GM12878 (cell line): Measurements from ENCODE around the gene BRSK2. TPM values are rescaled to one million over a fixed set of nuclear protein-coding genes. Genes with fewer than 3 reads are reported as not detected.

Experiments
- ATAC-seq: fragments of 200-7000 bp; cut with Tn5 transposase; 3 replicates; pipeline ENCODE4 v1.9.1; 2020; ENCODE audit warnings: mild to moderate bottlenecking, moderate library complexity
- BruUV-seq: library from RNA; stranded (reverse); fragments of 400-500 nt; replicated peaks from 2 replicates; lab custom pipeline; 2021; lab: Mats Ljungman, UMichigan
- CTCF ChIA-PET: fragments of 300-600 bp; sonication (Branson Sonifier 250); formaldehyde crosslinking; extraction: SDS; loops from one replicate; lab custom pipeline; 2021; ENCODE audit warnings: inconsistent platforms; lab: Yijun Ruan, JAX
- POLR2A ChIA-PET: fragments of 350-600 bp; formaldehyde crosslinking; extraction: SDS; loops from one replicate; lab custom pipeline; 2021; ENCODE audit warnings: inconsistent platforms; lab: Charles Lee
- RAD21 ChIA-PET: fragments of 300-600 bp; sonication (Branson Sonifier 250); formaldehyde crosslinking; loops from one replicate; lab custom pipeline; 2023; ENCODE audit warnings: antibody characterized with exemption; ENCODE audit not compliant: unreplicated experiment; lab: Charles Lee
- SMC1A ChIA-PET: fragments of 300-600 bp; sonication (Branson Sonifier 250); formaldehyde crosslinking; loops from one replicate; lab custom pipeline; 2023; ENCODE audit not compliant: unreplicated experiment, uncharacterized antibody; lab: Charles Lee
- DNase-seq: peaks from one replicate; pipeline ENCODE4 v3.0.0-alpha.2; 2011; ENCODE audit warnings: low read depth, low spot score
- FAIRE-seq: peaks from 3 replicates; lab custom pipeline; 2011; peaks lifted over from hg19 to GRCh38; lab: Jason Lieb, UNC
- H2AFZ ChIP-seq: 2 replicates; pipeline ENCODE4 v1.6.0; 2011; ENCODE audit warnings: low read depth, low read length, control low read depth; ENCODE audit not compliant: control insufficient read depth
- H3K27ac ChIP-seq: 2 replicates; pipeline ENCODE4 v1.5.1; 2011; ENCODE audit warnings: control low read depth; ENCODE audit not compliant: control insufficient read depth, insufficient read depth
- H3K27me3 ChIP-seq, 2 experiments: replicated peaks in 1 of 2; 2 replicates each; pipeline versions ENCODE4 v1.6.0 to v1.6.1; 2011; ENCODE audit warnings: low read length in 1 of 2; ENCODE audit not compliant: control insufficient read depth in 2 of 2, insufficient read depth in 2 of 2
- H3K36me3 ChIP-seq, 2 experiments: 2 replicates each; pipeline ENCODE4 v1.5.1; 2011; ENCODE audit warnings: low read length in 1 of 2; ENCODE audit not compliant: control insufficient read depth in 2 of 2, insufficient read depth in 2 of 2
- H3K4me1 ChIP-seq: 2 replicates; pipeline ENCODE4 v1.6.1; 2011; ENCODE audit warnings: mild to moderate bottlenecking, low read length, moderate library complexity, mixed read lengths; ENCODE audit not compliant: control insufficient read depth, insufficient read depth
- H3K4me2 ChIP-seq: 2 replicates; pipeline ENCODE4 v1.6.0; 2011; ENCODE audit warnings: control low read depth; ENCODE audit not compliant: control insufficient read depth, insufficient read depth
- H3K4me3 ChIP-seq: fragments of 200-600 bp; sonication (generic); 2 replicates; pipeline ENCODE4 v1.5.1; 2016
- H3K79me2 ChIP-seq: 2 replicates; pipeline ENCODE4 v1.6.0; 2011; ENCODE audit warnings: low read length; ENCODE audit not compliant: control insufficient read depth, insufficient read depth
- H3K9ac ChIP-seq: 2 replicates; pipeline ENCODE4 v1.8.0; 2011; ENCODE audit warnings: low read length, control low read depth, mixed read lengths; ENCODE audit not compliant: control insufficient read depth, insufficient read depth
- H3K9me3 ChIP-seq: replicated peaks from 3 replicates; pipeline ENCODE4 v1.5.1; 2011; ENCODE audit warnings: mild to moderate bottlenecking, low read length; ENCODE audit not compliant: control insufficient read depth, insufficient read depth
- H4K20me1 ChIP-seq: 2 replicates; pipeline ENCODE4 v1.6.0; 2011; ENCODE audit not compliant: control insufficient read depth, insufficient read depth
- BRCA1 ChIP-seq: IDR thresholded peaks from 2 replicates; pipeline ENCODE4 v1.6.1; 2011; ENCODE audit warnings: low read depth, low read length, improper control_type of control experiment
- E2F4 ChIP-seq: IDR thresholded peaks from 2 replicates; pipeline ENCODE4 v1.6.1; 2012; ENCODE audit warnings: low read depth, low read length, improper control_type of control experiment
- E2F8 ChIP-seq: fragments of 450-650 bp; IDR thresholded peaks from 2 replicates; pipeline ENCODE4 v1.6.1; 2018; ENCODE audit warnings: mild to moderate bottlenecking, low read depth, moderate library complexity; ENCODE audit not compliant: partially characterized antibody
- FOXM1 ChIP-seq: IDR thresholded peaks from 2 replicates; pipeline ENCODE4 v1.6.1; 2012; ENCODE audit warnings: low read depth, mild to moderate bottlenecking, inconsistent platforms, low read length, moderate library complexity
- KLF5 ChIP-seq: fragments of 450-650 bp; IDR thresholded peaks from 2 replicates; pipeline ENCODE4 v1.6.1; 2014; ENCODE audit warnings: mild to moderate bottlenecking; ENCODE audit not compliant: partially characterized antibody
- LARP7 ChIP-seq: fragments of 450-650 bp; IDR thresholded peaks from 2 replicates; pipeline ENCODE4 v1.6.1; 2017; ENCODE audit warnings: mild to moderate bottlenecking
- NFXL1 ChIP-seq: fragments of 450-650 bp; IDR thresholded peaks from 2 replicates; pipeline ENCODE4 v1.6.1; 2017; ENCODE audit warnings: antibody characterized with exemption, mild to moderate bottlenecking, borderline replicate concordance
- NR2C2 ChIP-seq: IDR thresholded peaks from 2 replicates; pipeline ENCODE4 v1.6.1; 2011; ENCODE audit warnings: borderline replicate concordance, low read depth; ENCODE audit not compliant: control insufficient read depth, insufficient read length
- PAX8 ChIP-seq: fragments of 450-650 bp; IDR thresholded peaks from 2 replicates; pipeline ENCODE4 v1.6.1; 2017; ENCODE audit warnings: mild to moderate bottlenecking, moderate library complexity
- RAD51 ChIP-seq: fragments of 450-650 bp; IDR thresholded peaks from 2 replicates; pipeline ENCODE4 v1.6.1; 2016; ENCODE audit warnings: moderate library complexity, mild to moderate bottlenecking, inconsistent platforms
- RELA ChIP-seq: fragments of 450-650 bp; IDR thresholded peaks from 2 replicates; pipeline ENCODE4 v1.8.0; 2014; ENCODE audit warnings: borderline replicate concordance; ENCODE audit not compliant: partially characterized antibody
- STAT3 ChIP-seq: IDR thresholded peaks from 2 replicates; pipeline ENCODE4 v1.6.1; 2011; ENCODE audit warnings: low read depth, low read length, improper control_type of control experiment
- YBX1 ChIP-seq: fragments of 450-650 bp; IDR thresholded peaks from 2 replicates; pipeline ENCODE4 v1.6.1; 2016; ENCODE audit warnings: antibody characterized with exemption
- WGBS: methylation state at CpG from one replicate; pipeline ENCODE4 v1.1.6; 2016; ENCODE audit warnings: low lambda C conversion rate; ENCODE audit not compliant: insufficient replicate concordance, insufficient coverage; ENCODE audit errors: missing lambda C conversion rate; 5-methylcytosine and 5-hydroxymethylcytosine counted together
- in situ Hi-C: fragments of 300-500 bp; cut with MboI; formaldehyde crosslinking; loops from 9 replicates; pipeline ENCODE4 v1.14.3; 2018; ENCODE audit warnings: mixed read lengths
- intact Hi-C: fragments of 100-400 bp; cut with micrococcal nuclease; formaldehyde crosslinking; loops from one replicate; pipeline ENCODE4 v1.14.2; 2022; ENCODE audit not compliant: unreplicated experiment
- polyA plus RNA-seq, 11 experiments: library from polyadenylated mRNA; depleted of rRNA in 4 of 11; unstranded in 6 of 11; stranded (reverse) in 5 of 11; fragments of >200 nt; fragmentation: Nextera tagmentation in 4 of 11; fragmentation: Illumina TruSeq in 1 of 11; extraction: Ambion mirVana in 4 of 11; extraction: Trizol in 1 of 11; gene quantifications; 1 replicate in 1 of 11; 2 replicates in 10 of 11; pipeline versions ENCODE4 v1.2.1 to v1.2.3, GENCODE V29; 2011 to 2016; ENCODE audit warnings: inconsistent platforms in 2 of 11, missing spikeins in 2 of 11, low read depth in 1 of 11
- total RNA-seq, 4 experiments: library from RNA; depleted of rRNA in 3 of 4; stranded (reverse); fragments of >200 nt in 3 of 4; fragmentation: Illumina TruSeq in 1 of 4; extraction: Trizol in 1 of 4; gene quantifications; 2 replicates each; pipeline versions ENCODE4 v1.2.1 to v1.2.3, GENCODE V29; 2013 to 2021

BRSK2 gene
- total and polyA plus RNA-seq, 10 of the 15 experiments (the other 5 are each of a cell fraction or from before 2014, with no cell fraction given), result 0.13 TPM; not detected in 9

DNA sequence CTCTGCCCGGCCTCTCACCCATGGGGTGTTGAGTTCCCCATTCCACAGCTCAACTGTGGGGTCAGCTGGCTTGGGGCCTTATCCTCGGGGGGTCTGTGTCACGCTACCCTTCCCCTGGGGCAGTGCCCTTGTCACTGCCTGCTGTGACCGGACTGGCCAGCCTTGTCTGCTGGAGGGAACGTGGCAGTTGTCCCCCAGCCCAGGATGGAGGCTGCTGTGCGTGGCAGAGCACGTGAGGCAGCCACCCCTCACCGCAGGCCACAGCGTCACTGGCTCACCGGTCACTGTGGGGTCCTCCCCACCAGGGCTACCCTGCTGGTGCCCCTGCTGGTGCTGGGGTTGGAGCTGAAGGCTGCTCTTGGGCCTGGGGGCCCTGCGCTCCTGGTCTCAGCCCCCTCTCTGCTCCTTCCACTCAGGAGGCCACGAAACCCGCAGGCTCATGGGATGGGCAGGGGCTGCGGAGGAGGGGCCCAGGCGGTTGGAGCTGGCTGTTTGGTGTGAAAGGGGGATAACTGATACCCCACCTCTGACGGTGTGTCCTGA lies 13.4 kb downstream of the BRSK2 start:
- no peaks in the 10 kb centered on the region for H3K36me3 ChIP-seq
- no peaks in the 10 kb centered on the region for H3K4me1 ChIP-seq
- H4K20me1 ChIP-seq, result no peaks in the 10 kb centered on the region
- in situ Hi-C loops (no loop called here), intact Hi-C loops (no loop called here)
- ChIA-PET POLR2A (no interaction called here), SMC1A (no interaction called here), RAD21 (no interaction called here), CTCF (no interaction called here)
- H3K27ac ChIP-seq, result no peak overlapping the region
- no peaks in the 10 kb centered on the region for H3K79me2 ChIP-seq
- H3K4me3 ChIP-seq, result no peak overlapping the region
- no TSS peak for BruUV-seq
- H2AFZ ChIP-seq, result no peak overlapping the region
- TF ChIP-seq RAD51, result no peak
- TF ChIP-seq YBX1, result no peak
- no peak for TF ChIP-seq NR2C2
- no peak for TF ChIP-seq E2F4
- TF ChIP-seq BRCA1, result no peak
- H3K4me2 ChIP-seq, result no peak overlapping the region
- DNase-seq, result no peak
- WGBS, result 40% methylated on average over 16 of the region's 16 CpGs
- H3K9ac ChIP-seq, result no peak overlapping the region
- no peak for ATAC-seq
- H3K9me3 ChIP-seq, result no peaks in the 10 kb centered on the region
- FAIRE-seq, result no peak
- H3K27me3 ChIP-seq, result no peaks in the 10 kb centered on the region

GRCh38 chr11:1403721-1404460 lies 14.2 kb downstream of the BRSK2 start:
- 35% methylated on average over 23 of the region's 23 CpGs for WGBS
- Histone ChIP-seq H2AFZ (no peak overlapping the region), H4K20me1 (no peaks in the 10 kb centered on the region), H3K4me1 (no peaks in the 10 kb centered on the region), H3K27me3 (no peaks in the 10 kb centered on the region), H3K36me3 (no peaks in the 10 kb centered on the region), H3K4me3 (no peak overlapping the region), H3K79me2 (no peaks in the 10 kb centered on the region), H3K4me2 (no peak overlapping the region), H3K27ac (no peak overlapping the region), H3K9ac (no peak overlapping the region), H3K9me3 (no peaks in the 10 kb centered on the region)
- intact Hi-C loops, result no loop called here
- ChIA-PET POLR2A (no interaction called here), CTCF (no interaction called here), RAD21 (no interaction called here), SMC1A (no interaction called here)
- in situ Hi-C loops, result no loop called here
- no TSS peak for BruUV-seq
- FAIRE-seq, result no peak
- no peak for ATAC-seq
- no peak for DNase-seq
- TF ChIP-seq E2F8 (no peak), STAT3 (no peak), NFXL1 (no peak), FOXM1 (no peak), KLF5 (no peak), LARP7 (no peak), RELA (no peak), PAX8 (no peak)
